A549 treated with CORT108297 at 1 μM for 4 hours (cell line): ENCODE measurements around the gene UBXN1. TPM values are rescaled to one million over a fixed set of nuclear protein-coding genes. Genes with fewer than 3 reads are reported as not detected.

Experiments used
- total RNA-seq: library from RNA; stranded (reverse); fragments of 200-300 nt; extraction: Qiagen RNA extraction; gene quantifications from 5 replicates; pipeline ENCODE4 v1.2.3, GENCODE V29; 2022

The UBXN1 gene
- 106 to 130 TPM (median 120 TPM) in 5 replicates for total RNA-seq

GRCh38 chr11:62678770-62679696, at the start of gene UBXN1:
UBXN1 (minus strand) TSS chr11:62679073; CDS start chr11:62678923, 150 bp downstream.

GRCh38 chr11:62728171-62728988, 49.5 kb upstream of the UBXN1 start, which contains the start of gene TTC9C:
TTC9C (plus strand) TSS chr11:62728486; CDS start chr11:62728849, 363 bp downstream.

GRCh38 chr11:62727165-62727871, 48.4 kb upstream of the UBXN1 start, which contains the start of gene HNRNPUL2:
HNRNPUL2 (minus strand) TSS chr11:62727457; CDS start chr11:62727156, 301 bp downstream.

DNA sequence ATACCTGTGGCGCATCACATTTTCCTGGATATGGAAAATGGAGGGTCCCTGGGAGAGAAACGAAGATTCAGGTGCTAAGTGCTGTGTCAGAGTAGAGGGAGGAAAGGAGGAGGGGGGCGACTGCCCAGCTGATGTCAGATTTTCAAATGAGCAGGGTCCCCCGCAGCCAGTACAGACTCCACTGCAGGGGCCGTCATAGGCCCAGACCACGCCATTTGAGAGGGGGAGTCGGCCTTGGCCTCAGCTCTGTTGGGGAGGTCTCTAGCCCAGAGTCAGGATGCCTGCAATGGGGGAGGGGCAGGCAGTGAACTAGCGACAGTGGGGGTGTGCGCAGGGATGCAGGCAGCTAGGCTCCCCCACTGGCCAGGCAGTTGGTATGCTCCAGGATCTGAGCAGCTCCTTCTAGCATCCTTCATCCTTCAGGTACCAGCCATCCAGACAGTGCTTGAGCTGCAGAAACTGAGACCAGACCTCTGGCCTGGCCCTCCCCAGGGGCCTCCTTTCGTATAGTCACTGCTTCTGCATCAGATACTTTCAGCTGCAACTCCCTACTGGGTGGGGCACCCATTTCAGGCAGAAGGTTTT, 28.5 kb upstream of the UBXN1 start, which contains the start of the genes BSCL2 and GNG3:
Gene BSCL2 (minus strand): TSS at position 148 of the 585 bp plus-strand sequence. CDS start 229 bp downstream, outside the sequence.
Gene GNG3 (plus strand): TSS at position 400 of the 585 bp plus-strand sequence. CDS start 620 bp downstream, outside the sequence.

GRCh38 chr11:62689421-62690183, 10.7 kb upstream of the UBXN1 start, which contains the start of gene LRRN4CL:
LRRN4CL (minus strand) TSS chr11:62689530; CDS start chr11:62688508, 1,022 bp downstream.

DNA sequence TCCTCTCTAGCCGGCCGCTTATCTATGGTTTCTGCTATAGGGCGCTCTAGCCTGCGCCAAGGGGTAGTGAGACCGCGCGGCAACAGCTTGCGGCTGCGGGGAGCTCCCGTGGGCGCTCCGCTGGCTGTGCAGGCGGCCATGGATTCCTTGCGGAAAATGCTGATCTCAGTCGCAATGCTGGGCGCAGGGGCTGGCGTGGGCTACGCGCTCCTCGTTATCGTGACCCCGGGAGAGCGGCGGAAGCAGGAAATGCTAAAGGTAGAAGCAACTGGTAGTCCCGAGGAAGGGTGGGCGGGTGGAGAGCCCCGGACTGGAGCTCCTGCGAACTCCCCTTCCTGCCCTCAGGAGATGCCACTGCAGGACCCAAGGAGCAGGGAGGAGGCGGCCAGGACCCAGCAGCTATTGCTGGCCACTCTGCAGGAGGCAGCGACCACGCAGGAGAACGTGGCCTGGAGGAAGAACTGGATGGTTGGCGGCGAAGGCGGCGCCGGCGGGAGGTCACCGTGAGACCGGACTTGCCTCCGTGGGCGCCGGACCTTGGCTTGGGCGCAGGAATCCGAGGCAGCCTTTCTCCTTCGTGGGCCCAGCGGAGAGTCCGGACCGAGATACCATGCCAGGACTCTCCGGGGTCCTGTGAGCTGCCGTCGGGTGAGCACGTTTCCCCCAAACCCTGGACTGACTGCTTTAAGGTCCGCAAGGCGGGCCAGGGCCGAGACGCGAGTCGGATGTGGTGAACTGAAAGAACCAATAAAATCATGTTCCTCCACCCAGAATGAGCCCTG, 7.1 kb downstream of the UBXN1 start, which contains the start of the genes LBHD1 and UQCC3:
Gene LBHD1 (minus strand): TSS at position 660 of the 782 bp plus-strand sequence. CDS start 2,236 bp downstream, outside the sequence.
Gene UQCC3 (plus strand): TSS at position 66 of the 782 bp plus-strand sequence. CDS start 73 bp downstream, at position 139.

GRCh38 chr11:62665075-62665598, 13.7 kb downstream of the UBXN1 start, which contains the start of the genes C11orf98 and CSKMT:
C11orf98 (minus strand) TSS chr11:62665210; CDS start chr11:62665169, 41 bp downstream.
CSKMT (plus strand) TSS chr11:62665312; CDS start chr11:62665880, 568 bp downstream.

DNA sequence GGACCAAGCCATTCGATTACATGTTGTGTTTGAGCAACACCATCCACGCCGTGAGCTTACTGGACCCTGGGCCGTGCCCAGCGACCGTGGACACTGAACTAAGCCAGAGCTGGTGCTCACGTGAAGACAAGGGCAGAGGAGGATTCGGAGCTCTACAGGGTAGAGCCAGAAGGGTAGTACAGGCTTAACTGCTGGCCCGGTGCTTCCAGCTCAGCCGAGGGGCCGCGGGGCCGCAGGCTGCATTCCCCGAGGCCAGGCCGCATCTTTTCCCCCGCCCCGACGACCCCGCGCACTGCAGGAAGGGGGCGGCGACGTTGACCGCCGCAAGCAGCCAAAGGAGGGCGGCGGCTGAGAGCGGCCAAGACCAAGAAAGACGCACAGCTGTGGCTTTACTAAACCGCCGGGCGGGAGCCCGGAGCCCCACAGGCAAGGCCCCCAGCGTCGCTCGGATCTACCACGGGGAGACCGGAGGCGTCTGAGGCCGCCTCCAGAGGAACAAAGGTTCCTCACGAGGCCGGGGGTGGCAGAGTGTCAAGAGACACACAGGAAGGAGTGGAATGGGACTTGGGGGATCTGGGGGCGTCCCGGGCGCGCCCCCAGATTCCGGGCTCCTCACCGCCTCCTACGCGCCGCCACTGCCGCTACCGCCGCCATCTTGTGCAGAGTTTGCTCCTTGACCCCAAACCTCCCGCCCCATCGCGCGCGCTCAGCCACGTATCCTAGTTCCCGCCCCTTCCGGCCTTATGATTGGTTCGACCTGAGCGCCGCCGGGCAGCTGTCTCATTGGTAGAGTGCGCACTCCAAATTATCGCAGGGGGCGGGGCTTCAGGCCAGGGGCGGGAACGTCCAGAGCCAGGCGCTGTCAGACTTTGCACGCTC, 32.7 kb downstream of the UBXN1 start, which contains the start of gene GANAB:
Gene GANAB (minus strand): TSS at position 668 of the 879 bp plus-strand sequence. CDS start 14 bp downstream, at position 654.

Other genes with a start within 250 kb of the UBXN1 start
- 188 to 239 TPM (median 218 TPM) in 5 replicates for gene AHNAK, start 132.3 kb downstream of the UBXN1 start, total RNA-seq
- 1,877 to 2,027 TPM (median 1,998 TPM) in 5 replicates for gene EEF1G, start 105.2 kb downstream of the UBXN1 start, total RNA-seq
- 14.0 to 17.0 TPM (median 16.4 TPM) in 5 replicates for gene TUT1, start 87.5 kb downstream of the UBXN1 start, total RNA-seq
- gene MTA2, start 77.2 kb downstream of the UBXN1 start, total RNA-seq = 82.3 to 87.1 TPM (median 85.2 TPM) in 5 replicates
- gene EML3, start 66.3 kb downstream of the UBXN1 start, total RNA-seq = 17.8 to 28.8 TPM (median 24.5 TPM) in 5 replicates
- gene ROM1, start 65.8 kb downstream of the UBXN1 start, total RNA-seq = 3.3 to 5.0 TPM (median 3.6 TPM) in 5 replicates
- 41.3 to 60.1 TPM (median 57.5 TPM) in 5 replicates for gene B3GAT3, start 57.1 kb downstream of the UBXN1 start, total RNA-seq
- 238 to 279 TPM (median 270 TPM) in 5 replicates for gene GANAB, start 32.5 kb downstream of the UBXN1 start, total RNA-seq
- gene INTS5, start 25.8 kb downstream of the UBXN1 start, total RNA-seq = 16.8 to 22.4 TPM (median 21.7 TPM) in 5 replicates
- 125 to 145 TPM (median 136 TPM) in 5 replicates for gene C11orf98, start 13.9 kb downstream of the UBXN1 start, total RNA-seq
- 10.5 to 19.1 TPM (median 16.3 TPM) in 5 replicates for gene CSKMT, start 13.8 kb downstream of the UBXN1 start, total RNA-seq
- gene UQCC3, start 7.4 kb downstream of the UBXN1 start, total RNA-seq = 24.6 to 39.0 TPM (median 37.5 TPM) in 5 replicates
- gene LBHD1, start 6.8 kb downstream of the UBXN1 start, total RNA-seq = 3.6 to 6.2 TPM (median 5.3 TPM) in 5 replicates
- gene LRRN4CL, start 10.5 kb upstream of the UBXN1 start, total RNA-seq = 0.04 to 0.21 TPM (median 0.05 TPM) in 4 of 5 replicates, not detected in the other
- 60.0 to 87.1 TPM (median 74.6 TPM) in 5 replicates for gene BSCL2, start 28.4 kb upstream of the UBXN1 start, total RNA-seq
- gene GNG3, start 28.6 kb upstream of the UBXN1 start, total RNA-seq = not detected in 5 replicates
- gene HNRNPUL2, start 48.4 kb upstream of the UBXN1 start, total RNA-seq = 37.2 to 44.0 TPM (median 41.2 TPM) in 5 replicates
- gene TTC9C, start 49.4 kb upstream of the UBXN1 start, total RNA-seq = 28.7 to 36.6 TPM (median 32.6 TPM) in 5 replicates
- gene ZBTB3, start 75.1 kb upstream of the UBXN1 start, total RNA-seq = 1.1 to 1.9 TPM (median 1.6 TPM) in 5 replicates
- 170 to 189 TPM (median 182 TPM) in 5 replicates for gene POLR2G, start 82.5 kb upstream of the UBXN1 start, total RNA-seq
- gene TAF6L, start 92.3 kb upstream of the UBXN1 start, total RNA-seq = 11.0 to 17.5 TPM (median 16.0 TPM) in 5 replicates
- 67.4 to 99.6 TPM (median 90.7 TPM) in 5 replicates for gene TMEM179B, start 108.3 kb upstream of the UBXN1 start, total RNA-seq
- gene TMEM223, start 112.9 kb upstream of the UBXN1 start, total RNA-seq = 18.0 to 32.7 TPM (median 32.4 TPM) in 5 replicates
- gene NXF1, start 126.4 kb upstream of the UBXN1 start, total RNA-seq = 45.8 to 57.7 TPM (median 52.5 TPM) in 5 replicates
- gene STX5, start 153.0 kb upstream of the UBXN1 start, total RNA-seq = 19.9 to 27.8 TPM (median 25.5 TPM) in 5 replicates
- gene TEX54, start 153.8 kb upstream of the UBXN1 start, total RNA-seq = not detected in 5 replicates
- gene WDR74, start 160.5 kb upstream of the UBXN1 start, total RNA-seq = 78.6 to 86.1 TPM (median 84.6 TPM) in 5 replicates
- gene SLC3A2, start 201.8 kb upstream of the UBXN1 start, total RNA-seq = 904 to 1,141 TPM (median 1,030 TPM) in 5 replicates
- 0.02 to 0.16 TPM (median 0.03 TPM) in 4 of 5 replicates, not detected in the other for gene CHRM1, start 242.3 kb upstream of the UBXN1 start, total RNA-seq